ENCODE measurements around the gene CYLD.

The CYLD gene

GRCh38 chr16:50712956-50713355, 28.9 kb upstream of the CYLD start:
- DNase-seq = no peak
- no peaks in the 10 kb centered on the region for H3K27me3 ChIP-seq (ENCODE audit: insufficient read depth, low read depth, severe bottlenecking)
- H3K9me3 ChIP-seq (ENCODE audit: severe bottlenecking) = no peaks in the 10 kb centered on the region
- H3K36me3 ChIP-seq = no peaks in the 10 kb centered on the region
- TF ChIP-seq CTCF (IDR thresholded peaks at IDR 0.05; ENCODE audit: low read depth, low read length) = no peak
- H3K4me3 ChIP-seq (ENCODE audit: low read depth, low read length) = no peak overlapping the region
- H3K27ac ChIP-seq = no peak overlapping the region

- TF ChIP-seq CTCF (IDR thresholded peaks at IDR 0.05; ENCODE audit: low read depth, low read length) = no peak
- Histone ChIP-seq H3K4me3 (ENCODE audit: low read depth, low read length) (no peak overlapping the region), H3K27me3 (ENCODE audit: insufficient read depth, low read depth, severe bottlenecking) (no peaks in the 10 kb centered on the region), H3K36me3 (no peaks in the 10 kb centered on the region), H3K27ac (no peak overlapping the region), H3K9me3 (ENCODE audit: severe bottlenecking) (no peaks in the 10 kb centered on the region)
- DNase-seq = no peak
Observed at GRCh38 chr16:50717091-50717490, 24.8 kb upstream of the CYLD start.

GRCh38 chr16:50717494-50717893, 24.4 kb upstream of the CYLD start:
- H3K9me3 ChIP-seq (ENCODE audit: severe bottlenecking) = no peaks in the 10 kb centered on the region
- no peaks in the 10 kb centered on the region for H3K36me3 ChIP-seq
- TF ChIP-seq CTCF (IDR thresholded peaks at IDR 0.05; ENCODE audit: low read depth, low read length) = no peak
- no peak overlapping the region for H3K27ac ChIP-seq
- H3K4me3 ChIP-seq (ENCODE audit: low read depth, low read length) = no peak overlapping the region
- DNase-seq = no peak
- H3K27me3 ChIP-seq (ENCODE audit: insufficient read depth, low read depth, severe bottlenecking) = no peaks in the 10 kb centered on the region

GRCh38 chr16:50718061-50718760, 23.7 kb upstream of the CYLD start:
- TF ChIP-seq CTCF (IDR thresholded peaks at IDR 0.05; ENCODE audit: low read depth, low read length) = no peak
- no peaks in the 10 kb centered on the region for H3K36me3 ChIP-seq
- H3K4me3 ChIP-seq (ENCODE audit: low read depth, low read length) = no peak overlapping the region
- no peak for DNase-seq
- no peaks in the 10 kb centered on the region for H3K27me3 ChIP-seq (ENCODE audit: insufficient read depth, low read depth, severe bottlenecking)
- H3K9me3 ChIP-seq (ENCODE audit: severe bottlenecking) = no peaks in the 10 kb centered on the region
- no peak overlapping the region for H3K27ac ChIP-seq

- Histone ChIP-seq H3K9me3 (ENCODE audit: severe bottlenecking) (no peaks in the 10 kb centered on the region), H3K4me3 (ENCODE audit: low read depth, low read length) (no peak overlapping the region), H3K27ac (no peak overlapping the region), H3K27me3 (ENCODE audit: insufficient read depth, low read depth, severe bottlenecking) (no peaks in the 10 kb centered on the region), H3K36me3 (no peaks in the 10 kb centered on the region)
- no peak for DNase-seq
- no peak for TF ChIP-seq CTCF (IDR thresholded peaks at IDR 0.05; ENCODE audit: low read depth, low read length)
Observed at GRCh38 chr16:50718761-50719400, 23.0 kb upstream of the CYLD start.

All from WERI-Rb-1 (cell line).